HG02840 (cell line): Measurements from ENCODE around the gene PC.

Source experiments
- ATAC-seq: cut with Tn5 transposase; IDR thresholded peaks from one replicate; pipeline ENCODE4 v1.9.1; 2021; ENCODE audit warnings: mild to moderate bottlenecking, moderate library complexity, moderate number of reproducible peaks; ENCODE audit not compliant: unreplicated experiment, low FRiP score

Gene PC

DNA sequence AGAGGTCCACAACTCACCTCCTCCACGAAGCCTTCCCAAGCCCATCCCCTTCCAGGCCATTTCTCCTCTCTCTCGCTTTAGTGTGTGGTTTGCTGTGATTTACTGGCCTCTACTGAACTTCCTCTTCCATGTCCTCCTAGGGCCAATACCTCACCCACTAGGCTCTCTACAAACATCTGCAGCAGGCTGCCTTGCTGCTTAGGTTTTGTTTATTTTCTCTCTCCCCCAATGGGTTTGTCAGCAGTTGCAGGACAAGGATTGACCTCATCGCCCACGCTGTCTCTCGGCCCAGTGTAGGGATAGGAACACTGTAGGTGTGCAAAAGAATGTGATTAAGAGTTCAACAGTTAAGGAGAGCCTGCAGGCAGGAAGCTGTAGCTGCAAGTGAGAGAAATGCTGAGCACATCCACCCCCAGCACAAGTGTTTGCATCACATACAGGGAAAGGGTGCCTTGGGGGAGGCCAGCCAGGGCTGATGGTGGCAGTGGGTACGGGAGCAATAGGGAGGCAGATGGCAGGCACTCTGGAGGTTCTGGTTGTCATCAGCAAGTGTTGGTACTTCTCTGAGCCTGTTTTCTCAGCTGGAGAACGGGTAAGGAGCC lies 1.4 kb downstream of the PC start:
- ATAC-seq = no peak

DNA sequence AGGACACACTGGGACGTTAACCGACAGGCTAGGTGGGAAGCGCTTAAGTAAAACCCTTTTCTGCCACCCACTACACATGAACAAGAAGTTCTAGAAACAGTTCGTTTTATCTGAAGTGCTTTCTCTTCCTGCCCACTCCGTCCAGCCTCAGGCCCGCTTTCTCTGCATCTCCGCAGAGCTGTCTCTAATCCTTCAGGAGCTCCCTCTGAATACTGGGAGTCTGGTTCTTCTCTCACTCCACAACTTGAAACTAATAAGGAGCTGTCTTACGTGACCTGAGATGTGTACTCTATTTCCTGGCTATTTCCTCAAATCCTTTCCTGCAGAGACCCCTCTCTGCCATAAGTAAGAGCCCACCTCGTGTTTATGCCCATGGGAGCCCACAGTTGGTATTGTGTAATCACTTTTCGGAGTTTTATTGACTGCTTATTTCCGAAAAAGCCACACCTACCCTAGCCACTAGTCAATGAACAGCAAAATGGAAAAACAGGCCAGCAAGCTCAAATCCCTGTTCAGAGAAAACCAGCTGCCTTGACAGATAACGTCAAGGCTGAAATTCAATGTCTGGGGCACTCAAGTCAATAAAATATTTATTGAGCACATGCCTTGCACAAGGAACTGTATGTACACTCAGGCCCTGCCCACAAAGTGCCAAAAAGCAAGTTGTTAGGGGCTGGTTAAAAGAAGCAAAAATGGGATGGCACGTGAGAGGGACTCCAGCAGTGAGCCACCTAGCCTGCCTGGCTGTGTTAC lies 4.9 kb downstream of the PC start:
- ATAC-seq = no peak

DNA sequence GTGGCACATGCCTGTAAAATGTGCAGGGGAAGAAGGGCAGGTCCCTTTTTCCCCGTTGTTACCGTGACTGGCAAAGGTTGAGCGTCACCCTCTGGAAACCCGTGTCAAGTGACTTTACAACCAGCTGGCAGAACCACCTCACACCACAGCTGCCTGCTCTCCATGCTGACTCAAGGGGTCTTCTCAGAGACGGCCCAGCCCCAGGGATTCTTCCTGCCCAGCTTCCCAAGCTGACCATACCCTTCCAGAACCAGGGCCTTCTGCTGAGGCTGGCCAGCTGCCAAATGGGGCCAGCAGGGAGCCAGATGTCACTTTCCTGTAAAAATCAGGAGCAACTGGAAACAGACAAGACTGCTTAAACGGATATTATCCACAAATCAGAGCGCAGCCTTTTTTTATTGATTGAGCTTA lies 6.3 kb downstream of the PC start:
- ATAC-seq = no peak

DNA sequence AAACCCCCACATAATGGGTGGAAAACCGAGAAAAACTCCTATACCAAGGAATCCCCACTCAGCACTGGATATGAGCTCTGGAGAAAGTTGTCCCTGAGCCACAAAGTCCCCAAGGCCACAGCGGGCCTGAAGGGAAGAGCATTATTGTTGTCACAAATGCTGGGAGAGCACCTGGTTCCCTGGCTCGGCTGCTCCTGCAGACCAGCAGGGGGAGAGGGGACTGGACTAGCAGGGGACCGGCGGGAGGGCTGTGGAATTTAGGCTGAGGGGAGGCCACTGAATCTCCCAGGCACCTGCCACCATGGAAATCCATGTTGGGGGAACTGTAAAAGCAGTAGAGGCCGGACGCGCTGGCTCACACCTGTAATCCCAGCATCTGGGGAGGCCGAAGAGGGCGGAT lies 7.0 kb downstream of the PC start:
- ATAC-seq = no peak

DNA sequence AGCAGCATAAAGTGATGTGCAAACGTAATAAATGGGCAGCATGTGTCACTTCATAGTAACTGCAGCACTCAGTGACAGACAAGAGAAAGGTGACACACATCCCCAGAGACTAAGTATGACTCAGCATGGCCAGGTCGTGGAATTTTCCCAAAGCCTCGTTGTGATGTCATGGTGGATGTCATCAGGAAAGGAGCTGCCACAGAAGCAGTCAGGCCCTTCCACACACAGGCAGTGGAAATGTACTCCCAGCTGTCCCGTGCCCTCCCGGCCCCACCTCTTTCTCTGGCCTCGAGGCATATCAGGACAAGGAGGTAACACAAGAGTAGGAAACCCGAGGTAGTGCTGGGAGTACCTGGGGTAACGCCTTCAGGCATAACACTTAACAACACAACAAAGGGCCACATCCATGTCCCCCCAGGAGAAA lies 8.1 kb downstream of the PC start:
- no peak for ATAC-seq

DNA sequence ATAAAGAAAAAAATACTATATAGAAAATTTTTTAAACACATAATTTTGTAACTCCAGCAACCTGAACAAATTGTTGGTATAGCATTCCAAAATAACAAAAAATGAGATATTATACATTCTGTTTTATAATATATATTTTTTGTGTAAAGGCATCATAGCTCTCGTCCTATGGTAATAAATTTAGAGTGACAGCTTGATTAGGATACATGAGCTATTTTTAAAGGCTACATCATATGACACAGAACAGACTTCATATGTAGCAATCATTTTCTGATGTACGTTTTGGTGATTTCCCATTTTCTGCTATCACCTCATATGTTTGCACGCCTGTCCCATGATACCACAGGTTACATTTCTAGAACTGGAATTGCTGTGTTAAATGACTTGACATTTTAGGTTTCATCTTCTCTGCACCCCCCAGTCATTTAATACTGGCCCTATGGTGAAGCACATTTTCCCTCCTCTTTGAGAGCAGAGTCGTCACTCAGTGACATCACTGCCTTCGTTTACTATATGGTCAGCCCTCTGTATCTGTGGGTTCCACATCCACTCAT lies 19.5 kb downstream of the PC start:
- no peak for ATAC-seq

DNA sequence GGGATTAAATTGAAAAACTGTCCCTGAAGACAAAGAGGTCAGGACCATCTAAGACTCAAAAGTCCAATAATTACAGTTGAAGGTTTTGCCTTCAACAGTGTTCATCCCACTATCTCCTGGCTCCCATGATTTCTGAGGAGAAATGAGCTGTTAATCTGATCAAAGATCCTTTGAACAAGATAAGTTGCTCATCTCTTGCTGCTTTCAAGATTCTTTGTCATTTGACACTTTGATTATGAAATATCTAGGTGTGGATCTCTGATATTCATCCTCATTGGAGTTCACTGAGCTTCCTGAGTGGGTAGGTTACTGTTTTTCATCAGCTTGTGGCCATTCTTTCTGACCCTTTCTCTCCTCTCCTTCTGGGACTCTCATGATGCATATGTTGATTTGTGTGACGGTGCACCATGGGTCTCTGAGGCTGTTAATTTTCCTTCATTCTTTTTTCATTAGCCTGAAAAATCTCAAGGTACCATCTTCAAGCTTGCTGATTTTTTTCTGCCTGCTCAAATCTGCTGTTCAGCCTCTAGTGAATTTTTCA lies 20.9 kb downstream of the PC start:
- no peak for ATAC-seq

DNA sequence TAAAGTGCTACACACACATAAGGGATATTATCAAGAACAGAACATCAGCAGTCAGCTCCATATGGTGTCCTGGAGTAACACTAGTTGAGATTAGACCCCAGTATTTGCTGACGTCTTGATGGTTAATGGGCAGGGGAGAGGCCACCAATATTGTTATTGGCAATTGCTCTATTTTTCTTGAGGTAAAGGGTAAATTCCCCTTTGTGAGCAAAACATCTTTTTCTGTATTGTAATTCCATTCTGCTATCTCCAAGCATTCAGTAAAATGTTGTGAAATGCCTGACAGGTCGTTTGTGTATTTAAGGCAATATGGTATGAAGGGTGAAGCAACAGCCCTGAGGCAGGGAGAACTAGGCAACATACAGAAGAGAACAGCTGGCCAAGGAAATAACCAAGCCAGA lies 21.9 kb downstream of the PC start:
- no peak for ATAC-seq

DNA sequence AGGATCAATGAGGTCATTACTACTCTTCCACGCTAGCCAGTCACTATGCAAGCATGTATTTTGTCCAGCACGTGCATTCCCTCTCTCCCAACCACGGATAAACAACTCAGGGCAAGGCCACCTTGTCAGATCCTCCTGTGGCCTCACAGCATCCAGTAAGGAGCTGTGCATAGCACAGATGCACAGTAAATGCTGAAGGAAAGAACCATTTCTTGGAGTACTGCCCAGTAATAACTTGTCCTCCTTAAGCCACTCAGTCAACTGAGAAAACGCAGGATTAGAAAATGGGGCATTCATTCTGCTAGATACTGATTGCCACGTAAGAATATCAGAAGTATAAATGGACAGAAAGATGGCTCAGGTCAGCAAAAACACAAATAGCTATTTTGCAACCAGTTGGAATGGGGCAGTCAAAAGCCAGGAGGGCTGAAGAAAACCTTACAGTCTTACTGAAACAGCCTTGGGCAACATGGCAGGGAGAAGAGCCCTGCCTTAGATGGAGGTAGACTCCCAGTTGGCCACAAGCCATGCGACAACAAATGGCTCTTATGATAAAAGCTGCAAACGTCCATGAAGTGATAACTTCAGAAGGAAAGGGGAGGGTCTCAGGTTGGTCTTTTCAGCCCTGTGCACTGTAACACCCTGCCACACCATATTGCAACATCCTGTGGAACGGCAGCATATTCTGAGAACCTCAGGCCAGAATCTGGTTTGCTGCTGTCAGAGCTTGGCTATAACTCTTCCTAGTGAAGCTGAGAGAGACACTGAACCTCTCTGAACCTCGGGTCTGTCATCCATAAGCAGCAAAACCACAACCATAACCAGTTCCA lies 23.0 kb downstream of the PC start:
- ATAC-seq = no peak

DNA sequence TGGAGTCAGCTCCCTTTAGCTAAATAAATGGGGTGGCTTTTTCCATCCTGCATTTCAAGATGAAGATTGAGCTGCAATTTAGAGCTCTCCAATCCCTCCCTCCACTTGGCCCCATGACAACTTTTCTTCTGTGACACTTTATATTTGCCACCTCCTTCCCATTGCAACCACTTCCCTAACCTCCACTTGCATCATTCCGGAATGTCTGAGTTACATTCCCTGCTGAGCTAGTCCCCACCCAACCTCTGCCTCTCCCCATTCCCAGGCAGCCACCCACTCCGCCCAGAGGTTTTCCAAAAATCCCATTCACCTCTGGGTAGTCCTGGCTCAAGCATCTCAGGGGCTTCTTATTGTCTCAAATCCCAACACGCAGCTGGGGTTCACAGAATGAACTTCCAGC lies 24.7 kb downstream of the PC start:
- ATAC-seq = no peak

DNA sequence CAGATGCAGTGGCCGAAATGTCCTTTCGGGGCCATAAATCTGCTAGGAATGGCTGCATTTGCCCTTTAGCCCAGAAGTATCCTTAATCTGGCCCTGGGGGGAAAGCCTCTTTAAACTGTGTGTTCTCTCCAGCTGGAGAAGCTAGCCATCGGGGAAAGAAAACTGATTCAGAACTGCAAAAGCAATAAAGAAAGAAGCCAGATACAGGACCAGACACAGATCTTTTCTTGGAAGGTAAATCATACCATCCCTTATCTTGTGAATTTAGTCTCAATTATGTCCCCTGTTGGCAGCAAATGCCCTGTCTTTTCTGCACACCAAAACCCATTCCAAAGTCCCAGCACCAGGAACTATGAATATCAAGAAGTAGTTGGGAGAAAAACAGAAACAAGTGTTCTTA lies 25.6 kb downstream of the PC start:
- ATAC-seq = no peak

DNA sequence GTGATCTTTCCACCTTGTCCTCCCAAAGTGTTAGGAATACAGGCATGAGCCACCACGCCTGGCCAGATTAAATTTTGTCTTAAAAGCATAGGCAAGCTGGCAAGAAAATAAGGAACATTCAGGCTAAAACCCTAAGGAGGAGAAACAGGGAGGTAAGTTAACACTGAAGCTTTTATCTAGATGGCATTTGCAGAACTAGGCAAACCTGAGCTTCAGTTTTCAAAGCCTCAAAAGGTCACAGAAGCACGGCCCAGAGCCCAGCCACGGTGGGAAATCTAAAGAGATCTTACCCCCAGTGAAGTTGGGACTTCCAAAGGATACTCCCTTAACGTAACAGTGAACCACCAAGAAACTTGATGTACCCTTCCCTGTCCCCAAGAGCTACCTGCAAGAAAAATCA lies 28.4 kb downstream of the PC start:
- no peak for ATAC-seq

DNA sequence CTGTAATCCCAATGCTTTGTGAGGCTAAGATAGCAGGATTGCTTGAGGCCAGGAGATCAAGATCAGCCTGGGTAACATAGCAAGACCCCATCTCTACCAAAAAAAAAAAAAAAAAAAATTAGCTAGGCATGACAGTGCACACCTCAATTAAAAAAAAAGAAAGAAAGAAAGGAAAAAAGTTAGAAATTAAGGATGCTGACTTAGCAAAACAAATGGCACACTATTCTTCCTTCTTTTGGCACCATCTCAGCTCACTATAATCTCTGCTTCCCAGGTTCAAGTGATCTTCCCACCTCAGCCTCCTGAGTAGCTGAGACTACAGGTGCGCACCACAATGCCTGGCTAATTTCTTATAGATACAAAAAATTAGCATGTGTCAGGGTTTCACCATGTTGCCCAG lies 33.9 kb downstream of the PC start:
- no peak for ATAC-seq

DNA sequence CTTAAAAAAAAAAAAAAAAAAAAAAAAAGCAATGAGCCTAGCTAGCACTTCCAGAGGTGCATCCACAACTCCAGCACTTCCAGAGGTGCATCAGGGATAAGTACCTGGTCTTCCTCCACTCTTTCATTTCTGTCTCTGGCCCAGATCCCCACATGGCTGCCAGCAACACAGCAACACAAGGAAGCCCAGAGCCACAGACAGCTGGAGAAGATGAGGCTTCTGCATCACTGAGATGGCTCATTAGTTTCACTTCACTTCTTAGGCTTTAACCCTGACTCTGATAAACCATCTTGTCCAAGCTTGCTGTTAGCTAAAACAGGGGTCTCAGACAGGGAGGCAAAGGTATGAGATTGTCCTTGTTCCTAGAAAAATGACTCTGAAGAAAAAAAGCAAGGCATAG lies 35.6 kb downstream of the PC start:
- ATAC-seq = no peak

DNA sequence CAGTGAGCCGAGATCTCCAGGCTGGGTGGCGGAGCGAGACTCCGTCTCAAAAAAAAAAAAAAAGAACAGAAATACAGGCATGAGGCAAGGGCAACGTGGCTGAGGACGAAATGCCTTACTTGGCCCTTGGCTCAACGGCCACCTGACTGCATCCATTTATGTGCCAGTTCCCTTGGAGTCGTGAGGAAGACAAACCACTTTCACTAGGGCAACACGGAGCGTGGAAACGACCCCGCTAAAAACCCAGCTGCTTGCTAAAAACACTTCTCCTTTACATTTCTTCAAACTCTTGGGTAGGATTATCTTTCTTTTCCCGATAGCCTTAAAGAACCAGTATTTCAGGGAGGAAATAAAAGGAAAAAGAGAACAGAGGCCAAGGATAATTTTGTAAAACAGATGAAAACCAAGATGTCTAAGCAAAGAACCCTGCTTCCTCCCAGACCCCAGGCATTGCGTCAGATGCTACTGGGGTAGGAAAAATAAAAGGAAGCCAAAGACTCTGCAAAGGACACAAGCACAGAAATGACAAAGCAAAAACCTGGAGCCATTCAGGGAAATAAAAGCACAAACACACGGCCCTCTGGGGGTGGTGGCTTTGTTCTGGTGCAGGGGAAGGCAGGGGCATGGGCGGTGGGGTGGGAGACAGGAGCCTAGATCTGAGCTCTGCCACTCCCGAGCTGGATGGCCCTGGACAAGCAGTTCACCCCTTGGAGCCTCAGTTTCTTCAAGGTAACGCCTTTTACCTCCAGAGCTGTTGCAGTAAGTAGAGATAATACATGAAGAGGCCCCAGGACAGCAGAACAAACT lies 37.0 kb downstream of the PC start:
- no peak for ATAC-seq

DNA sequence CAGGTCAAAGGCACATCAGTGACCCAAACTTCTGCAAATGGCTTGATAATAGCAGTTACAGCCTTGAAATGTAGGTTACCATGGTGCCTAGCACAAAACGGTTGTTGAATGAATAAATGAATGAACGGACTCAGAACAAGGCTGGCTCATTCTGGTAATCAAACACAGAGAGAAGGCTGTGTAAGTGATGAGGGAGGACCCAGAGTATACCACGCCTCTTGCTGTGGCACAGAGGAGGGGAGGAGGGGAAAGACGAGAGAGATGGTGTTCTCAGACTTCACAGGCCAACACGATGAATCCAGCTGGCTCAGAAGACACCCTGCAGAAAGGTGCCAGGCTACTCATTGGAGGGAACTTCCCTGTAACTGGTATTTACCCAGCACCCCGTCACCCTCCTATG lies 38.3 kb downstream of the PC start:
- ATAC-seq = no peak

DNA sequence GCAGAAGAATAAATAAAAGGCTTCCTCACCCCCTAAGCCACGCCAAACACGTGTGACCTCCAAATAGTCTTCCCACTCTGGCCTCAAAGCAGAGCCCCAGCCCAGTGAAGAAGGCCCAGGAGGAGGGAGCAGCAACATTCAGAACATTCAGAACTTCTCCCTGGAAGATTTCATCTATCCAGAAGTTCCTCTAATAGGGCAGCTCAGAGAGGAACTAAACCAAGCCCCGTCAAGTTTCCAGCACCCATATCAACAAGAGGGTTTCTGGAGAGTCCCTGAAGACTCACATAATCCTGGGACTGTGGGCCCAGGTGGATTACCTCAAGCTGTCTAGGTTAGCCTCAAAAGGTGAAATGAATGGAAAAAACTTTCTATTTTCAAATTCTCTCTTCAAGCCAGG lies 39.4 kb downstream of the PC start:
- no peak for ATAC-seq

DNA sequence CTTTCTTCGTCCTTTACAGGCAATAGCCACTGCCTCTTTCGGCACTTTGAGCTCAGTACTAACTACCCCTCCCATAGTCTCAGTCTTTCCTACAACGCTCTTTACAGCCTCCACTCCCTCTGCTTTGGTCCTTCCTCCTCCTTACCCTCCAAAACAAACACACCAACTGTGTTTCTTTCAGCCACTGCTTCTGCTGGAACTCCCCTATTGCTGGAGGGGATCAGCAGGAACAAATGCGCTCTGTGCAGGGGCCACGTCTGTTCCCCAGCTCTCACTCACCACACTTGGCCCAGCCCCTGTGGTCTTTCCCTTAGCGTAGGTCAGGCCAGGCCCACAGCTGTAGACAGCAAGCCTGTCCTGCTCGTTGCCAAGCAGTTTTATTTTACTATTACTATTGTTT lies 42.3 kb downstream of the PC start:
- no peak for ATAC-seq

DNA sequence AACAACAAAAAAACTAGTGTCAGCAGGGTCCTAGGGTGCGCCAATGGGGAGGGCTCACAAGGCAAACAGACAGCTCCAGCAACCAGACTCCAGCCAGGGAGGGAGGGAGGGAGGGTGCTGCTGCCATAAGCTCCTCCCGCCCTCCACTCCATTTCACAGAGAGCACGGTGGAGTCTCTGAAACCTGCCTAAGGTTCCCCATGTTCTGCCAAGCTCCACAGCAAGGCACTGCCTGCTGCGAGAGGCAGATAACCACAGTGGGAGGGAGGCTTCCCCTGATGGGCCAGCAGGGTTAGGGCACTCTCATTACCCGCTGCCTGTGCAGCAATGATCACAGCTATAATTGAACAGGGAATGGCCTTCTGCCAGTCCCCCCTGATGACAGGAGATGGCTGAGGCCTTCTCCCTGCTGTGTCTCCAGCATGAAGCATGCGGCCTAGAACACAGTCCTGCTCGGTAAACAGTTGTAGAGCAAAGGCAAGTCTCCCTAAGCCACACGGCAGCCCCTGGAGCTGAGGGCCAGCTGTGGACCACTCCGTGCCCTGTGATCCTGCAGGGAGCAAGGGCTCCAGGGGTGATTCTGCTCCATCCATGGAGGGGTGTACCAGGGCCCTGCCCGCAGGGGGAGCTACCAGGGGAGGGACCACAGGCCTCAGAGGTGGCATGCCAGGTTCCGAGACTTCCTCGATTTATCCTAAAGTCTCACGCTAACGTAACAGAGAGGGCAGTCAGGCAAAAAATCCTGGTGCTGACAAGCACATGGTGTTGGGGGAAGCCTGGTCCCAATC lies 42.9 kb downstream of the PC start:
- no peak for ATAC-seq
